RPMI8226 (cell line): ENCODE data around the gene UGT1A10.
"Not testable (repeated sequence)": the region's sequence is repeated elsewhere in the genome, so short reads cannot be mapped to it uniquely, and the experiment has no call there.

ENCODE experiments used
- DNase-seq: peaks from one replicate; pipeline ENCODE4 v3.0.0-alpha.2; 2015

Gene UGT1A10

GRCh38 chr2:233746475-233747282 lies 110.4 kb downstream of the UGT1A10 start:
- DNase-seq, result no peak

GRCh38 chr2:233747283-233747544 lies 111.0 kb downstream of the UGT1A10 start:
- DNase-seq, result no peak

GRCh38 chr2:233750689-233751088 lies 114.4 kb downstream of the UGT1A10 start:
- not testable (repeated sequence) for DNase-seq

- not testable (repeated sequence) for DNase-seq
Observed at GRCh38 chr2:233751212-233752009, 115.2 kb downstream of the UGT1A10 start.

- no peak for DNase-seq
Observed at GRCh38 chr2:233754872-233755611, 118.8 kb downstream of the UGT1A10 start.

GRCh38 chr2:233756429-233757081 lies 120.3 kb downstream of the UGT1A10 start:
- DNase-seq, result no peak

GRCh38 chr2:233758141-233758540 lies 121.9 kb downstream of the UGT1A10 start:
- no peak for DNase-seq

GRCh38 chr2:233758849-233759248 lies 122.6 kb downstream of the UGT1A10 start:
- no peak for DNase-seq

GRCh38 chr2:233760043-233760442 lies 123.8 kb downstream of the UGT1A10 start, which contains the start of gene UGT1A1:
Gene UGT1A1, plus strand, starts transcription at chr2:233760270. Its CDS starts 18 bp downstream, at chr2:233760288.
- DNase-seq, result no peak

GRCh38 chr2:233761040-233761769 lies 125.0 kb downstream of the UGT1A10 start:
- DNase-seq, result no peak

GRCh38 chr2:233764264-233764663 lies 128.0 kb downstream of the UGT1A10 start:
- DNase-seq, result no peak

GRCh38 chr2:233764761-233765160 lies 128.5 kb downstream of the UGT1A10 start:
- DNase-seq, result no peak

GRCh38 chr2:233766416-233766815 lies 130.2 kb downstream of the UGT1A10 start:
- DNase-seq, result no peak

- no peak for DNase-seq
Observed at GRCh38 chr2:233768076-233768475, 131.8 kb downstream of the UGT1A10 start.

- no peak for DNase-seq
Observed at GRCh38 chr2:233769260-233769659, 133.0 kb downstream of the UGT1A10 start.

- DNase-seq, result no peak
Observed at GRCh38 chr2:233772153-233772552, 135.9 kb downstream of the UGT1A10 start.

GRCh38 chr2:233772583-233772982 lies 136.3 kb downstream of the UGT1A10 start:
- no peak for DNase-seq

GRCh38 chr2:233773854-233774253 lies 137.6 kb downstream of the UGT1A10 start:
- no peak for DNase-seq

GRCh38 chr2:233775414-233775813 lies 139.2 kb downstream of the UGT1A10 start:
- DNase-seq, result no peak

GRCh38 chr2:233778030-233778429 lies 141.8 kb downstream of the UGT1A10 start, which contains the start of gene MROH2A:
Gene MROH2A, plus strand, starts transcription at chr2:233778330. Its CDS starts 1,029 bp downstream, at chr2:233779359.
- DNase-seq, result no peak

- no peak for DNase-seq
Observed at GRCh38 chr2:233779722-233780121, 143.5 kb downstream of the UGT1A10 start.

- no peak for DNase-seq
Observed at GRCh38 chr2:233780771-233781170, 144.5 kb downstream of the UGT1A10 start.
